Panc1 (cell line): Measurements from ENCODE around the gene MAGI1.

Source experiments
- CTCF ChIP-seq: fragments of 450-650 bp; IDR thresholded peaks from 2 replicates; pipeline ENCODE4 v1.5.1; 2017; ENCODE audit warnings: mild to moderate bottlenecking
- POLR2AphosphoS5 ChIP-seq: IDR thresholded peaks from 2 replicates; pipeline ENCODE4 v1.6.1; 2012; ENCODE audit warnings: mild to moderate bottlenecking, low read depth, low read length, moderate library complexity
- REST ChIP-seq, 2 experiments: IDR thresholded peaks; 2 replicates each; pipeline ENCODE4 v1.6.1; 2011 to 2012; ENCODE audit warnings: low read depth in 2 of 2, control low read depth in 1 of 2, low read length in 1 of 2, mild to moderate bottlenecking in 1 of 2, moderate library complexity in 1 of 2; ENCODE audit not compliant: insufficient read depth in 1 of 2
- SIN3A ChIP-seq: IDR thresholded peaks from 2 replicates; pipeline ENCODE4 v1.6.1; 2012; ENCODE audit warnings: low read depth, mild to moderate bottlenecking, low read length, moderate library complexity, borderline replicate concordance; ENCODE audit not compliant: insufficient read depth
- TCF7L2 ChIP-seq: IDR thresholded peaks from 2 replicates; pipeline ENCODE4 v1.6.1; 2011; ENCODE audit warnings: mild to moderate bottlenecking, low read depth, low read length, inconsistent platforms

GRCh38 chr3:65814845-65815578 lies 223.7 kb downstream of the MAGI1 start:
- TF ChIP-seq REST (IDR thresholded peaks at IDR 0.05; ENCODE audit: insufficient read depth in 1 of 2, low read depth in 2 of 2, low read length in 1 of 2) (no peak), CTCF (no peak), POLR2AphosphoS5 (no peak), TCF7L2 (no peak), SIN3A (no peak)
